Suppressor macrophage treated with lipopolysaccharide for 1 hour (primary cell): ENCODE data around the gene KCTD10.

Experiments used
- DNase-seq, 3 donors: peaks; one replicate each; pipeline ENCODE4 v3.0.0-alpha.2; 2020 to 2022

Gene KCTD10

GRCh38 chr12:109477185-109477962 lies at the start of gene KCTD10, which contains the start of gene UBE3B:
TSS of gene KCTD10 (minus strand) at chr12:109477300. CDS start at chr12:109477262, 38 bp downstream.
TSS of gene UBE3B (plus strand) at chr12:109477634. CDS start at chr12:109483552, 5,918 bp downstream.
- DNase-seq = peak; percentile 95 to 97 (median 96)

GRCh38 chr12:109525279-109525585 lies 48.1 kb upstream of the KCTD10 start:
- no peak for DNase-seq

GRCh38 chr12:109524466-109525278 lies 47.6 kb upstream of the KCTD10 start:
- DNase-seq = no peak

- DNase-seq = no peak
Observed at GRCh38 chr12:109523504-109523903, 46.4 kb upstream of the KCTD10 start.

- DNase-seq = no peak
Observed at GRCh38 chr12:109523071-109523470, 46.0 kb upstream of the KCTD10 start.

GRCh38 chr12:109521831-109522230 lies 44.7 kb upstream of the KCTD10 start:
- no peak for DNase-seq

GRCh38 chr12:109519787-109520186 lies 42.7 kb upstream of the KCTD10 start:
- DNase-seq = no peak

- peak; percentile 64 to 74 (median 74) for DNase-seq
Observed at GRCh38 chr12:109518820-109519665, 41.9 kb upstream of the KCTD10 start.

GRCh38 chr12:109517619-109518018 lies 40.5 kb upstream of the KCTD10 start:
- no peak for DNase-seq

GRCh38 chr12:109513977-109514376 lies 36.9 kb upstream of the KCTD10 start:
- DNase-seq = no peak

- no peak for DNase-seq
Observed at GRCh38 chr12:109513051-109513450, 36.0 kb upstream of the KCTD10 start.

- DNase-seq = no peak
Observed at GRCh38 chr12:109512608-109513007, 35.5 kb upstream of the KCTD10 start.

- no peak for DNase-seq
Observed at GRCh38 chr12:109510196-109510595, 33.1 kb upstream of the KCTD10 start.

- DNase-seq = no peak
Observed at GRCh38 chr12:109504068-109504467, 27.0 kb upstream of the KCTD10 start.

GRCh38 chr12:109503611-109504010 lies 26.5 kb upstream of the KCTD10 start:
- no peak for DNase-seq

- no peak for DNase-seq
Observed at GRCh38 chr12:109502332-109502731, 25.2 kb upstream of the KCTD10 start.

GRCh38 chr12:109501299-109501698 lies 24.2 kb upstream of the KCTD10 start:
- no peak for DNase-seq

- DNase-seq = no peak
Observed at GRCh38 chr12:109500406-109501185, 23.5 kb upstream of the KCTD10 start.

- no peak for DNase-seq
Observed at GRCh38 chr12:109497675-109498074, 20.6 kb upstream of the KCTD10 start.

GRCh38 chr12:109496306-109496705 lies 19.2 kb upstream of the KCTD10 start:
- no peak for DNase-seq

GRCh38 chr12:109495012-109495411 lies 17.9 kb upstream of the KCTD10 start:
- no peak for DNase-seq

- DNase-seq = no peak
Observed at GRCh38 chr12:109494348-109494881, 17.3 kb upstream of the KCTD10 start.
